Sigmoid colon (tissue), 7 donors: ENCODE data around the gene TOM1L2. TPM values are rescaled to one million over a fixed set of nuclear protein-coding genes. Genes with fewer than 3 reads are reported as not detected.

ENCODE experiments used
- DNase-seq: peaks from one replicate; pipeline ENCODE4 v3.0.0-alpha.2; 2019
- H3K27ac ChIP-seq, 4 donors: fragments of 200-600 bp; sonication (generic); one replicate each; pipeline ENCODE4 v1.5.1; 2016 to 2019; ENCODE audit warnings: mild to moderate bottlenecking in 1 of 4
- H3K27me3 ChIP-seq, 3 donors: fragments of 200-600 bp; sonication (generic); one replicate each; pipeline ENCODE4 v1.5.1; 2019; ENCODE audit warnings: mild to moderate bottlenecking in 1 of 3
- H3K36me3 ChIP-seq, 4 donors: fragments of 200-600 bp; sonication (generic); one replicate each; pipeline ENCODE4 v1.5.1; 2016 to 2019
- H3K4me1 ChIP-seq, 4 donors: fragments of 200-600 bp; sonication (generic); one replicate each; pipeline ENCODE4 v1.5.1; 2017 to 2019
- H3K4me3 ChIP-seq, 4 donors: fragments of 200-600 bp; sonication (generic); one replicate each; pipeline ENCODE4 v1.5.1; 2017 to 2019; ENCODE audit warnings: mild to moderate bottlenecking in 2 of 4, moderate library complexity in 1 of 4
- H3K9me3 ChIP-seq, 4 donors: fragments of 200-600 bp in 3 of 4; sonication (generic) in 3 of 4; one replicate each; pipeline versions ENCODE4 v1.5.1 to v1.6.1; 2013 to 2019
- EP300 ChIP-seq, 4 donors: sonication (generic); formaldehyde crosslinking; IDR thresholded peaks; one replicate each; pipeline ENCODE4 v1.6.1; 2017; ENCODE audit warnings: antibody characterized with exemption in 4 of 4
- POLR2A ChIP-seq, 2 donors: fragments of 450-650 bp; IDR thresholded peaks; one replicate each; pipeline ENCODE4 v1.6.1; 2016; ENCODE audit warnings: antibody characterized with exemption in 2 of 2, mild to moderate bottlenecking in 2 of 2, moderate library complexity in 2 of 2
- POLR2AphosphoS5 ChIP-seq, 4 donors: sonication (generic); formaldehyde crosslinking; IDR thresholded peaks; one replicate each; pipeline ENCODE4 v1.6.1; 2017; ENCODE audit warnings: antibody characterized with exemption in 4 of 4
- WGBS, 2 donors: extraction: QIAGEN DNeasy Blood & Tissue Kit; methylation state at CpG; one replicate each; pipeline ENCODE4 v1.1.7; 2013; 5-methylcytosine and 5-hydroxymethylcytosine counted together
- intact Hi-C: fragments of 100-400 bp; cut with DNase I; formaldehyde crosslinking; loops from one replicate; pipeline ENCODE4 v1.15.1; 2023
- polyA plus RNA-seq, 3 donors: library from polyadenylated mRNA; stranded (reverse); fragments of 200-250 nt; gene quantifications; one replicate each; pipeline ENCODE4 v1.2.3, GENCODE V29; 2013
- total RNA-seq, 4 donors: library from RNA; depleted of rRNA; stranded (reverse); fragments of >200 nt; gene quantifications; one replicate each; pipeline ENCODE4 v1.1.0, GENCODE V29; 2016
- TF ChIP-seq, protein P1 (sequence below), 4 experiments: fragments of 450-650 bp in 3 of 4; fragments of 200-600 bp in 1 of 4; IDR thresholded peaks; one replicate each; pipeline ENCODE4 v1.5.1; 2016 to 2019; ENCODE audit warnings: antibody characterized with exemption in 4 of 4, mild to moderate bottlenecking in 3 of 4, moderate library complexity in 2 of 4
- donor health status: healthy with polysubstance abuse.
- donor health status: Bipolar disorder and iron deficiency.
- donor health status: healthy.

TOM1L2 gene
- total and polyA plus RNA-seq, 7 donors: 13.8 to 215 (median 43.3) TPM

- Histone ChIP-seq H3K36me3 (peaks cover 0 to 19% (median 11%) of the 10 kb centered on the region in 4 donors), H3K27ac (no peak overlapping the region), H3K9me3 (no peaks in the 10 kb centered on the region), H3K4me3 (no peak overlapping the region), H3K27me3 (no peaks in the 10 kb centered on the region), H3K4me1 (peaks cover 0 to 40% (median 25%) of the 10 kb centered on the region in 4 donors)
- intact Hi-C loops: no loop called here
- 91% methylated on average over 8 of the region's 8 CpGs for WGBS, 2 donors
- TF ChIP-seq, protein P1, sequence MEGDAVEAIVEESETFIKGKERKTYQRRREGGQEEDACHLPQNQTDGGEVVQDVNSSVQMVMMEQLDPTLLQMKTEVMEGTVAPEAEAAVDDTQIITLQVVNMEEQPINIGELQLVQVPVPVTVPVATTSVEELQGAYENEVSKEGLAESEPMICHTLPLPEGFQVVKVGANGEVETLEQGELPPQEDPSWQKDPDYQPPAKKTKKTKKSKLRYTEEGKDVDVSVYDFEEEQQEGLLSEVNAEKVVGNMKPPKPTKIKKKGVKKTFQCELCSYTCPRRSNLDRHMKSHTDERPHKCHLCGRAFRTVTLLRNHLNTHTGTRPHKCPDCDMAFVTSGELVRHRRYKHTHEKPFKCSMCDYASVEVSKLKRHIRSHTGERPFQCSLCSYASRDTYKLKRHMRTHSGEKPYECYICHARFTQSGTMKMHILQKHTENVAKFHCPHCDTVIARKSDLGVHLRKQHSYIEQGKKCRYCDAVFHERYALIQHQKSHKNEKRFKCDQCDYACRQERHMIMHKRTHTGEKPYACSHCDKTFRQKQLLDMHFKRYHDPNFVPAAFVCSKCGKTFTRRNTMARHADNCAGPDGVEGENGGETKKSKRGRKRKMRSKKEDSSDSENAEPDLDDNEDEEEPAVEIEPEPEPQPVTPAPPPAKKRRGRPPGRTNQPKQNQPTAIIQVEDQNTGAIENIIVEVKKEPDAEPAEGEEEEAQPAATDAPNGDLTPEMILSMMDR (IDR thresholded peaks at IDR 0.05): no peak
- TF ChIP-seq POLR2A (IDR thresholded peaks at IDR 0.05) (no peak), EP300 (IDR thresholded peaks at IDR 0.05) (no peak), POLR2AphosphoS5 (IDR thresholded peaks at IDR 0.05) (no peak)
- DNase-seq: no peak
Observed at GRCh38 chr17:17846003-17846402, 126.2 kb downstream of the TOM1L2 start.

GRCh38 chr17:17845046-17845775 lies 127.0 kb downstream of the TOM1L2 start:
- Histone ChIP-seq H3K36me3 (peaks cover 0 to 18% (median 11%) of the 10 kb centered on the region in 4 donors), H3K4me3 (no peak overlapping the region), H3K9me3 (no peaks in the 10 kb centered on the region), H3K27ac (no peak overlapping the region), H3K27me3 (no peaks in the 10 kb centered on the region), H3K4me1 (peaks cover 0 to 43% (median 29%) of the 10 kb centered on the region in 4 donors)
- 87 to 92% methylated on average over 13 of the region's 13 CpGs for WGBS, 2 donors
- intact Hi-C loops: no loop called here
- TF ChIP-seq EP300 (IDR thresholded peaks at IDR 0.05): no peak
- TF ChIP-seq POLR2AphosphoS5 (IDR thresholded peaks at IDR 0.05): no peak
- TF ChIP-seq, protein P1 (IDR thresholded peaks at IDR 0.05): no peak
- TF ChIP-seq POLR2A (IDR thresholded peaks at IDR 0.05): no peak
- no peak for DNase-seq

DNA sequence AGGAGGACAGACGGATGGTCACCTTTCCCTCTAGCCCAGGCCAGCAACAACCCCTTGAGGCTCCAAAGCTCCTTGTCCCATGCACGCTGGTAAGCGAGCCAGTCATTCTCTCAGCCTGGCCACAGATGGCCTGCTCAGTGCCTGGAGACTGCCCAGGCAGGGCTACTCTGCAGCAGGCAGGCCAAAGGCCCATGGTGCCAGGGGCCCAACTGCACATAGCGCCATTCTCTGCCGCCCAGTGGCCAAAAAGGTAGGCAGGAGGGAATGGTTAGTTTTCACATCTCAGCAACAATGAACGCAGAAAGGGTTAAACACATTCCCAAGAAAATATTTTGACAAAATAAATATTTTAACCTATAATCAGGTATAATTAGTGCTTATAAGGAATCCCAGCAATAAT lies 127.7 kb downstream of the TOM1L2 start:
- DNase-seq: no peak
- TF ChIP-seq POLR2AphosphoS5 (IDR thresholded peaks at IDR 0.05): no peak
- no peak for TF ChIP-seq EP300 (IDR thresholded peaks at IDR 0.05)
- TF ChIP-seq, protein P1 (IDR thresholded peaks at IDR 0.05): no peak
- TF ChIP-seq POLR2A (IDR thresholded peaks at IDR 0.05): no peak
- no peak overlapping the region for H3K27ac ChIP-seq
- H3K9me3 ChIP-seq: no peaks in the 10 kb centered on the region
- intact Hi-C loops: no loop called here
- peaks cover 0 to 41% (median 26%) of the 10 kb centered on the region in 4 donors for H3K4me1 ChIP-seq
- no peak overlapping the region for H3K4me3 ChIP-seq
- 94 to 95% methylated on average over 6 of the region's 6 CpGs for WGBS, 2 donors
- H3K36me3 ChIP-seq: peaks cover 0 to 18% (median 11%) of the 10 kb centered on the region in 4 donors
- H3K27me3 ChIP-seq: no peaks in the 10 kb centered on the region

- 86 to 87% methylated on average over 7 of the region's 7 CpGs for WGBS, 2 donors
- intact Hi-C loops: no loop called here
- Histone ChIP-seq H3K36me3 (peaks cover 0 to 18% (median 11%) of the 10 kb centered on the region in 4 donors), H3K27me3 (no peaks in the 10 kb centered on the region), H3K4me1 (peaks cover 0 to 41% (median 26%) of the 10 kb centered on the region in 4 donors), H3K4me3 (no peak overlapping the region), H3K27ac (no peak overlapping the region), H3K9me3 (no peaks in the 10 kb centered on the region)
- TF ChIP-seq POLR2AphosphoS5 (IDR thresholded peaks at IDR 0.05): no peak
- no peak for DNase-seq
Observed at GRCh38 chr17:17844079-17844478, 128.1 kb downstream of the TOM1L2 start.

DNA sequence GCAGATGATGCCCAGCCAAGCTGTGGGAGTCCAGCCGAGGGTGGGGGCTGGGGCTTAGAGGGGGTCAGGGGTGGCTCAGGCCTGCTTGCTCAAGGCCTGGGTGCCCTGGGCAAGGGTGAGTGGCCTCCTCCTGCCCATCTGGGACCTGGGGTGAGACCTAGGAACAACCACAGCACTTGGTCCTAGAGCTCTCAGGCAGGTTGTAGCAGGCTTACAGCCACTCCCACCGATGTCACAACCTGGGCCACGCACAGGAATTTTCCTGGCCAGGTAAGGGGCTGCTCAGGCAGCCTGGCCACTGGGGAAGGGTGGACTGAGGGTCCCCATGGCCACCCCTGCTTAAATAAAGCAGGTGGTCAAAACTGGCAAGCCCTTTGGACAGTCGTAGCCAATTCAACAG lies 129.1 kb downstream of the TOM1L2 start:
- no peak for DNase-seq
- TF ChIP-seq, protein P1 (IDR thresholded peaks at IDR 0.05): no peak
- TF ChIP-seq EP300 (IDR thresholded peaks at IDR 0.05) (no peak), POLR2A (IDR thresholded peaks at IDR 0.05) (no peak)
- no peaks in the 10 kb centered on the region for H3K9me3 ChIP-seq
- peaks cover 0 to 18% (median 11%) of the 10 kb centered on the region in 4 donors for H3K36me3 ChIP-seq
- H3K27me3 ChIP-seq: no peaks in the 10 kb centered on the region
- H3K4me3 ChIP-seq: no peak overlapping the region
- H3K27ac ChIP-seq: no peak overlapping the region
- intact Hi-C loops: no loop called here
- 83 to 87% methylated on average over 4 of the region's 4 CpGs for WGBS, 2 donors
- H3K4me1 ChIP-seq: peaks cover 0 to 41% (median 28%) of the 10 kb centered on the region in 4 donors
